GM23338 (cell line): ENCODE measurements around the gene FZD4.

Experiments
- CREB1 ChIP-seq: fragments of 250-450 bp; sonication (Bioruptor Pico); IDR thresholded peaks from 2 replicates; pipeline ENCODE4 v1.5.0; 2020; ENCODE audit warnings: low read depth, mild to moderate bottlenecking, moderate library complexity
- ETS1 ChIP-seq: IDR thresholded peaks from 2 replicates; pipeline ENCODE4 v1.6.1; 2016; ENCODE audit warnings: antibody characterized with exemption
- EZH2 ChIP-seq: fragments of 200-600 bp; sonication (generic); IDR thresholded peaks from one replicate; pipeline ENCODE4 v1.8.0; 2017; ENCODE audit warnings: antibody characterized with exemption, mild to moderate bottlenecking, low read depth; ENCODE audit not compliant: unreplicated experiment
- EZH2phosphoT487 ChIP-seq: fragments of 200-600 bp; sonication (generic); IDR thresholded peaks from one replicate; pipeline ENCODE4 v1.8.1; 2018; ENCODE audit warnings: antibody characterized with exemption; ENCODE audit not compliant: unreplicated experiment
- POLR2AphosphoS5 ChIP-seq: IDR thresholded peaks from 2 replicates; pipeline ENCODE4 v1.6.1; 2016; ENCODE audit warnings: antibody characterized with exemption, low read depth
- REST ChIP-seq: IDR thresholded peaks from one replicate; pipeline ENCODE4 v1.6.1; 2018; ENCODE audit warnings: antibody characterized with exemption; ENCODE audit not compliant: unreplicated experiment
- ZNF331 ChIP-seq: fragments of 250-450 bp; sonication (Bioruptor Pico); IDR thresholded peaks from 2 replicates; pipeline ENCODE4 v1.5.0; 2020; ENCODE audit warnings: low read depth, mild to moderate bottlenecking, moderate library complexity
- TF ChIP-seq, protein P1 (sequence below), 2 experiments: fragments of 200-600 bp in 1 of 2; sonication (generic) in 1 of 2; conservative IDR thresholded peaks; 2 replicates each; pipeline versions ENCODE4 v1.5.1 to v1.6.1; 2016 to 2017; ENCODE audit warnings: antibody characterized with exemption in 2 of 2, low read depth in 2 of 2, mild to moderate bottlenecking in 2 of 2, moderate library complexity in 1 of 2
- TF ChIP-seq, protein P2 (sequence below): fragments of 250-450 bp; sonication (Bioruptor Pico); IDR thresholded peaks from 2 replicates; pipeline ENCODE4 v1.5.0; 2020; ENCODE audit warnings: mild to moderate bottlenecking, moderate library complexity

- TF ChIP-seq, protein P1, sequence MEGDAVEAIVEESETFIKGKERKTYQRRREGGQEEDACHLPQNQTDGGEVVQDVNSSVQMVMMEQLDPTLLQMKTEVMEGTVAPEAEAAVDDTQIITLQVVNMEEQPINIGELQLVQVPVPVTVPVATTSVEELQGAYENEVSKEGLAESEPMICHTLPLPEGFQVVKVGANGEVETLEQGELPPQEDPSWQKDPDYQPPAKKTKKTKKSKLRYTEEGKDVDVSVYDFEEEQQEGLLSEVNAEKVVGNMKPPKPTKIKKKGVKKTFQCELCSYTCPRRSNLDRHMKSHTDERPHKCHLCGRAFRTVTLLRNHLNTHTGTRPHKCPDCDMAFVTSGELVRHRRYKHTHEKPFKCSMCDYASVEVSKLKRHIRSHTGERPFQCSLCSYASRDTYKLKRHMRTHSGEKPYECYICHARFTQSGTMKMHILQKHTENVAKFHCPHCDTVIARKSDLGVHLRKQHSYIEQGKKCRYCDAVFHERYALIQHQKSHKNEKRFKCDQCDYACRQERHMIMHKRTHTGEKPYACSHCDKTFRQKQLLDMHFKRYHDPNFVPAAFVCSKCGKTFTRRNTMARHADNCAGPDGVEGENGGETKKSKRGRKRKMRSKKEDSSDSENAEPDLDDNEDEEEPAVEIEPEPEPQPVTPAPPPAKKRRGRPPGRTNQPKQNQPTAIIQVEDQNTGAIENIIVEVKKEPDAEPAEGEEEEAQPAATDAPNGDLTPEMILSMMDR (conservative IDR thresholded peaks at IDR 0.05; ENCODE audit: low read depth in 2 of 2) = no peak
- TF ChIP-seq POLR2AphosphoS5 (no peak), EZH2 (no peak), EZH2phosphoT487 (no peak), REST (no peak), CREB1 (CRISPR knock-in tag) (no peak), ZNF331 (CRISPR knock-in tag) (no peak), ETS1 (no peak)
- TF ChIP-seq, protein P2, sequence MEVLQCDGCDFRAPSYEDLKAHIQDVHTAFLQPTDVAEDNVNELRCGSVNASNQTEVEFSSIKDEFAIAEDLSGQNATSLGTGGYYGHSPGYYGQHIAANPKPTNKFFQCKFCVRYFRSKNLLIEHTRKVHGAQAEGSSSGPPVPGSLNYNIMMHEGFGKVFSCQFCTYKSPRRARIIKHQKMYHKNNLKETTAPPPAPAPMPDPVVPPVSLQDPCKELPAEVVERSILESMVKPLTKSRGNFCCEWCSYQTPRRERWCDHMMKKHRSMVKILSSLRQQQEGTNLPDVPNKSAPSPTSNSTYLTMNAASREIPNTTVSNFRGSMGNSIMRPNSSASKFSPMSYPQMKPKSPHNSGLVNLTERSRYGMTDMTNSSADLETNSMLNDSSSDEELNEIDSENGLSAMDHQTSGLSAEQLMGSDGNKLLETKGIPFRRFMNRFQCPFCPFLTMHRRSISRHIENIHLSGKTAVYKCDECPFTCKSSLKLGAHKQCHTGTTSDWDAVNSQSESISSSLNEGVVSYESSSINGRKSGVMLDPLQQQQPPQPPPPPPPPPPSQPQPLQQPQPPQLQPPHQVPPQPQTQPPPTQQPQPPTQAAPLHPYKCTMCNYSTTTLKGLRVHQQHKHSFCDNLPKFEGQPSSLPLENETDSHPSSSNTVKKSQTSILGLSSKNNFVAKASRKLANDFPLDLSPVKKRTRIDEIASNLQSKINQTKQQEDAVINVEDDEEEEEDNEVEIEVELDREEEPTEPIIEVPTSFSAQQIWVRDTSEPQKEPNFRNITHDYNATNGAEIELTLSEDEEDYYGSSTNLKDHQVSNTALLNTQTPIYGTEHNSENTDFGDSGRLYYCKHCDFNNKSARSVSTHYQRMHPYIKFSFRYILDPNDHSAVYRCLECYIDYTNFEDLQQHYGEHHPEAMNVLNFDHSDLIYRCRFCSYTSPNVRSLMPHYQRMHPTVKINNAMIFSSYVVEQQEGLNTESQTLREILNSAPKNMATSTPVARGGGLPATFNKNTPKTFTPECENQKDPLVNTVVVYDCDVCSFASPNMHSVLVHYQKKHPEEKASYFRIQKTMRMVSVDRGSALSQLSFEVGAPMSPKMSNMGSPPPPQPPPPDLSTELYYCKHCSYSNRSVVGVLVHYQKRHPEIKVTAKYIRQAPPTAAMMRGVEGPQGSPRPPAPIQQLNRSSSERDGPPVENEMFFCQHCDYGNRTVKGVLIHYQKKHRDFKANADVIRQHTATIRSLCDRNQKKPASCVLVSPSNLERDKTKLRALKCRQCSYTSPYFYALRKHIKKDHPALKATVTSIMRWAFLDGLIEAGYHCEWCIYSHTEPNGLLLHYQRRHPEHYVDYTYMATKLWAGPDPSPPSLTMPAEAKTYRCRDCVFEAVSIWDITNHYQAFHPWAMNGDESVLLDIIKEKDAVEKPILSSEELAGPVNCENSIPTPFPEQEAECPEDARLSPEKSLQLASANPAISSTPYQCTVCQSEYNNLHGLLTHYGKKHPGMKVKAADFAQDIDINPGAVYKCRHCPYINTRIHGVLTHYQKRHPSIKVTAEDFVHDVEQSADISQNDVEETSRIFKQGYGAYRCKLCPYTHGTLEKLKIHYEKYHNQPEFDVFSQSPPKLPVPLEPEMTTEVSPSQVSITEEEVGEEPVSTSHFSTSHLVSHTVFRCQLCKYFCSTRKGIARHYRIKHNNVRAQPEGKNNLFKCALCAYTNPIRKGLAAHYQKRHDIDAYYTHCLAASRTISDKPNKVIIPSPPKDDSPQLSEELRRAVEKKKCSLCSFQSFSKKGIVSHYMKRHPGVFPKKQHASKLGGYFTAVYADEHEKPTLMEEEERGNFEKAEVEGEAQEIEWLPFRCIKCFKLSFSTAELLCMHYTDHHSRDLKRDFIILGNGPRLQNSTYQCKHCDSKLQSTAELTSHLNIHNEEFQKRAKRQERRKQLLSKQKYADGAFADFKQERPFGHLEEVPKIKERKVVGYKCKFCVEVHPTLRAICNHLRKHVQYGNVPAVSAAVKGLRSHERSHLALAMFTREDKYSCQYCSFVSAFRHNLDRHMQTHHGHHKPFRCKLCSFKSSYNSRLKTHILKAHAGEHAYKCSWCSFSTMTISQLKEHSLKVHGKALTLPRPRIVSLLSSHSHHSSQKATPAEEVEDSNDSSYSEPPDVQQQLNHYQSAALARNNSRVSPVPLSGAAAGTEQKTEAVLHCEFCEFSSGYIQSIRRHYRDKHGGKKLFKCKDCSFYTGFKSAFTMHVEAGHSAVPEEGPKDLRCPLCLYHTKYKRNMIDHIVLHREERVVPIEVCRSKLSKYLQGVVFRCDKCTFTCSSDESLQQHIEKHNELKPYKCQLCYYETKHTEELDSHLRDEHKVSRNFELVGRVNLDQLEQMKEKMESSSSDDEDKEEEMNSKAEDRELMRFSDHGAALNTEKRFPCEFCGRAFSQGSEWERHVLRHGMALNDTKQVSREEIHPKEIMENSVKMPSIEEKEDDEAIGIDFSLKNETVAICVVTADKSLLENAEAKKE (CRISPR knock-in tag) = no peak
Measured at GRCh38 chr11:86949995-86950660, 5.1 kb downstream of the FZD4 start.
